22Rv1 (cell line): ENCODE measurements around the gene METTL4.

ENCODE experiments used
- ZFX ChIP-seq: fragments of 450-650 bp; IDR thresholded peaks from 2 replicates; pipeline ENCODE4 v1.6.1; 2017; ENCODE audit warnings: antibody characterized with exemption, borderline replicate concordance
- TF ChIP-seq, protein P1 (sequence below): fragments of 450-650 bp; IDR thresholded peaks from 2 replicates; pipeline ENCODE4 v1.5.1; 2017; ENCODE audit warnings: mild to moderate bottlenecking

DNA sequence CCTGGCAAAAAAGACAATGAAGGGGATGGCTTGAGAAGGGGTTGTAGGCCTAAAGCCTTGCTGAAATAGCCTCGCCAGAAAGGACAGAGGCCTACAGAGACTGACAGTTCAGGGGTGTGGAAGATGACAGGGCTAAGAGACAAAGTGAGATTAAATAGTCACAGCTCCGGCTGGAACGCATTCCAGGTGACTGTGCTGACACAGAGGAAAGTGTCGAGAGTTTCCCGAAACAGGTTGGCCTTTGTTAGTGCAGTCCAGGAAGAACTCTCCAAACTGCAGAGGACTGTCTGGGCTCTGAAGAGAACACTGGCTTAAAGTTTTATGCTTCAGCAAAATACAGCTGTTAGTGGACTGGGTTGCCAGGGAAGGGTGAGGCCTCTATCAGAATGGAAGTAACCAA, 52.8 kb downstream of the METTL4 start:
- TF ChIP-seq, protein P1, sequence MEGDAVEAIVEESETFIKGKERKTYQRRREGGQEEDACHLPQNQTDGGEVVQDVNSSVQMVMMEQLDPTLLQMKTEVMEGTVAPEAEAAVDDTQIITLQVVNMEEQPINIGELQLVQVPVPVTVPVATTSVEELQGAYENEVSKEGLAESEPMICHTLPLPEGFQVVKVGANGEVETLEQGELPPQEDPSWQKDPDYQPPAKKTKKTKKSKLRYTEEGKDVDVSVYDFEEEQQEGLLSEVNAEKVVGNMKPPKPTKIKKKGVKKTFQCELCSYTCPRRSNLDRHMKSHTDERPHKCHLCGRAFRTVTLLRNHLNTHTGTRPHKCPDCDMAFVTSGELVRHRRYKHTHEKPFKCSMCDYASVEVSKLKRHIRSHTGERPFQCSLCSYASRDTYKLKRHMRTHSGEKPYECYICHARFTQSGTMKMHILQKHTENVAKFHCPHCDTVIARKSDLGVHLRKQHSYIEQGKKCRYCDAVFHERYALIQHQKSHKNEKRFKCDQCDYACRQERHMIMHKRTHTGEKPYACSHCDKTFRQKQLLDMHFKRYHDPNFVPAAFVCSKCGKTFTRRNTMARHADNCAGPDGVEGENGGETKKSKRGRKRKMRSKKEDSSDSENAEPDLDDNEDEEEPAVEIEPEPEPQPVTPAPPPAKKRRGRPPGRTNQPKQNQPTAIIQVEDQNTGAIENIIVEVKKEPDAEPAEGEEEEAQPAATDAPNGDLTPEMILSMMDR = no peak
- no peak for TF ChIP-seq ZFX
